H9 (cell line): ENCODE data around the gene SARNP. TPM values are rescaled to one million over a fixed set of nuclear protein-coding genes. Genes with fewer than 3 reads are reported as not detected.

Experiments used
- DNase-seq: peaks from one replicate; pipeline ENCODE4 v3.0.0-alpha.2; 2017
- H2AFZ ChIP-seq: one replicate; pipeline ENCODE4 v1.6.1; 2013; ENCODE audit warnings: mild to moderate bottlenecking, low read length, control low read depth, moderate library complexity
- H2AK5ac ChIP-seq: 2 replicates; pipeline ENCODE4 v1.6.1; 2013; ENCODE audit warnings: low read length, control low read depth, mixed read lengths; ENCODE audit not compliant: insufficient read length
- H2BK120ac ChIP-seq: one replicate; pipeline ENCODE4 v1.6.1; 2013; ENCODE audit warnings: low read depth, mild to moderate bottlenecking, low read length, control low read depth, inconsistent platforms; ENCODE audit not compliant: poor library complexity, severe bottlenecking
- H2BK12ac ChIP-seq: 2 replicates; pipeline ENCODE4 v1.6.1; 2013; ENCODE audit warnings: low read length, control low read depth, mixed read lengths, low read depth; ENCODE audit not compliant: insufficient read length
- H2BK15ac ChIP-seq: 2 replicates; pipeline ENCODE4 v1.6.1; 2013; ENCODE audit warnings: low read depth, low read length, control low read depth
- H2BK20ac ChIP-seq: one replicate; pipeline ENCODE4 v1.6.1; 2013; ENCODE audit warnings: low read depth, mild to moderate bottlenecking, low read length, control low read depth, inconsistent platforms; ENCODE audit not compliant: poor library complexity, severe bottlenecking
- H2BK5ac ChIP-seq: 2 replicates; pipeline ENCODE4 v1.6.1; 2013; ENCODE audit warnings: low read length, control low read depth, mixed read lengths; ENCODE audit not compliant: insufficient read length
- H3K14ac ChIP-seq: 2 replicates; pipeline ENCODE4 v1.6.1; 2013; ENCODE audit warnings: low read length, control low read depth; ENCODE audit not compliant: insufficient read depth
- H3K18ac ChIP-seq: 2 replicates; pipeline ENCODE4 v1.6.1; 2013; ENCODE audit warnings: low read depth, mild to moderate bottlenecking, mixed read lengths, low read length, control low read depth; ENCODE audit not compliant: insufficient read length
- H3K23ac ChIP-seq: 2 replicates; pipeline ENCODE4 v1.6.1; 2013; ENCODE audit warnings: low read length, control low read depth, mixed read lengths, low read depth; ENCODE audit not compliant: insufficient read length
- H3K23me2 ChIP-seq: 2 replicates; pipeline ENCODE4 v1.6.1; 2013; ENCODE audit warnings: low read depth, mild to moderate bottlenecking, mixed read lengths, low read length, control low read depth; ENCODE audit not compliant: insufficient read length, poor library complexity, severe bottlenecking
- H3K27ac ChIP-seq: 2 replicates; pipeline ENCODE4 v1.5.1; 2013; ENCODE audit warnings: low read length, control low read depth, mixed read lengths, low read depth; ENCODE audit not compliant: insufficient read length
- H3K27me3 ChIP-seq: 2 replicates; pipeline ENCODE4 v1.6.1; 2013; ENCODE audit warnings: low read length, control low read depth, inconsistent platforms; ENCODE audit not compliant: insufficient read depth
- H3K4ac ChIP-seq: 2 replicates; pipeline ENCODE4 v1.6.1; 2013; ENCODE audit warnings: low read depth, mild to moderate bottlenecking, control low read depth, inconsistent platforms, low read length, moderate library complexity
- H3K4me1 ChIP-seq: 2 replicates; pipeline ENCODE4 v1.6.1; 2013; ENCODE audit warnings: low read length, control low read depth, inconsistent platforms; ENCODE audit not compliant: insufficient read depth
- H3K4me2 ChIP-seq: 2 replicates; pipeline ENCODE4 v1.6.1; 2013; ENCODE audit warnings: low read length, control low read depth, mixed read lengths; ENCODE audit not compliant: insufficient read length, insufficient read depth
- H3K56ac ChIP-seq: 2 replicates; pipeline ENCODE4 v1.6.1; 2013; ENCODE audit warnings: low read depth, mild to moderate bottlenecking, mixed read lengths, low read length, control low read depth; ENCODE audit not compliant: insufficient read length
- H3K79me1 ChIP-seq: 2 replicates; pipeline ENCODE4 v1.6.1; 2013; ENCODE audit warnings: low read depth, mild to moderate bottlenecking, moderate library complexity, low read length, control low read depth, inconsistent platforms; ENCODE audit not compliant: insufficient read depth, poor library complexity, severe bottlenecking
- H3K79me2 ChIP-seq: 2 replicates; pipeline ENCODE4 v1.6.1; 2013; ENCODE audit warnings: low read length, control low read depth, inconsistent platforms; ENCODE audit not compliant: insufficient read depth
- H3K9ac ChIP-seq: 2 replicates; pipeline ENCODE4 v1.6.1; 2013; ENCODE audit warnings: low read length, control low read depth, mixed read lengths; ENCODE audit not compliant: insufficient read length; ENCODE audit errors: extremely low read depth
- H3K9me3 ChIP-seq: one replicate; pipeline ENCODE4 v1.6.1; 2013; ENCODE audit warnings: low read depth, low read length, inconsistent platforms; ENCODE audit not compliant: control insufficient read depth
- H3T11ph ChIP-seq: one replicate; pipeline ENCODE4 v1.6.1; 2013; ENCODE audit warnings: mild to moderate bottlenecking, low read length, control low read depth, inconsistent platforms
- H4K20me1 ChIP-seq: one replicate; pipeline ENCODE4 v1.6.1; 2013; ENCODE audit not compliant: control insufficient read depth, insufficient read length, insufficient read depth
- H4K5ac ChIP-seq: 2 replicates; pipeline ENCODE4 v1.6.1; 2013; ENCODE audit warnings: low read depth, mild to moderate bottlenecking, mixed read lengths, low read length, control low read depth; ENCODE audit not compliant: insufficient read length
- H4K8ac ChIP-seq: replicated peaks from 2 replicates; pipeline ENCODE4 v1.6.1; 2013; ENCODE audit warnings: low read length, control low read depth, mixed read lengths, low read depth; ENCODE audit not compliant: insufficient read length
- H4K91ac ChIP-seq: 2 replicates; pipeline ENCODE4 v1.6.1; 2013; ENCODE audit warnings: low read depth, mild to moderate bottlenecking, moderate library complexity, mixed read lengths, low read length, control low read depth; ENCODE audit not compliant: insufficient read length
- H3K27ac Mint-ChIP-seq, 3 experiments: 2 replicates in 2 of 3; 3 replicates in 1 of 3; pipeline ENCODE4 v1.8.0; 2020 to 2021; ENCODE audit warnings: mixed read lengths in 3 of 3, mild to moderate bottlenecking in 1 of 3, moderate library complexity in 1 of 3
- H3K27me3 Mint-ChIP-seq: 2 replicates; pipeline ENCODE4 v1.8.0; 2021; ENCODE audit warnings: low read depth, mild to moderate bottlenecking, moderate library complexity, mixed read lengths
- H3K36me3 Mint-ChIP-seq, 3 experiments: 2 replicates in 2 of 3; 3 replicates in 1 of 3; pipeline ENCODE4 v1.8.0; 2020 to 2021; ENCODE audit warnings: low read depth in 3 of 3, mixed read lengths in 3 of 3; ENCODE audit not compliant: insufficient read depth in 1 of 3
- H3K4me1 Mint-ChIP-seq, 2 experiments: 2 replicates each; pipeline ENCODE4 v1.8.0; 2020; ENCODE audit warnings: mixed read lengths in 2 of 2
- H3K4me3 Mint-ChIP-seq, 2 experiments: 2 replicates in 1 of 2; 3 replicates in 1 of 2; pipeline ENCODE4 v1.8.0; 2020 to 2021; ENCODE audit warnings: mild to moderate bottlenecking in 2 of 2, mixed read lengths in 2 of 2, moderate library complexity in 1 of 2
- H3K9me3 Mint-ChIP-seq, 2 experiments: 2 replicates in 1 of 2; 3 replicates in 1 of 2; pipeline ENCODE4 v1.8.0; 2020; ENCODE audit warnings: mild to moderate bottlenecking in 2 of 2, mixed read lengths in 2 of 2, moderate library complexity in 1 of 2
- WGBS: extraction: QIAGEN DNeasy Blood & Tissue Kit; methylation state at CpG from one replicate; pipeline ENCODE4 v1.1.7; 2013; ENCODE audit warnings: missing lambda C conversion rate, low lambda C conversion rate, mixed read lengths; ENCODE audit not compliant: insufficient read length; ENCODE audit errors: extremely low coverage; 5-methylcytosine and 5-hydroxymethylcytosine counted together
- total RNA-seq: library from RNA; stranded (reverse); gene quantifications from 2 replicates; pipeline ENCODE4 v1.2.1, GENCODE V29; 2021
- TF ChIP-seq, protein P1 (sequence below): fragments of 200-600 bp; sonication (generic); conservative IDR thresholded peaks from 3 replicates; pipeline ENCODE4 v1.8.0; 2021; ENCODE audit warnings: antibody characterized with exemption, mild to moderate bottlenecking

Gene SARNP
- total RNA-seq, 1 experiment from 2014 or later = 127 TPM

DNA sequence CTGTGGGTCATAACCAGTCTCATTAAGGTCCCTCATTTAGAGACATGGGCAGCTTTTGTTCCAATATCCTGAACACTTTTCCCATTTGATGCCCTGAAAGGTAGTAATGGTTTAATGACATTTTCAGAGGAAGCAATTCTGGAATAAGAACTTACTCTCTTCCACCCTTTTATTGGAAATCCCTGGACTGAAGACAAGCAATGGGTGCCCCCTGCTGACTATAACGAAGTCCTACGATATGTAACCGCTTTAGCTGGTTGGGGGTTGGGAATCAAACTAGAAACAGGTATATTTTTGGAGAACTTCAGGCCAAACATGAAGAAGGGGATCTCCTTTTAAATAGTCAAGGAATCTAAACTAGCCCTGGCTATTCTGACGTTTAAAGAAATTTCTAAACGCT, 20.5 kb downstream of the SARNP start:
- H3T11ph ChIP-seq = no peak overlapping the region
- H4K91ac ChIP-seq = no peak overlapping the region
- no peak overlapping the region for H2BK15ac ChIP-seq
- no peaks in the 10 kb centered on the region for H4K20me1 ChIP-seq
- H3K23ac ChIP-seq = no peak overlapping the region
- no peak overlapping the region for H4K8ac ChIP-seq
- H3K14ac ChIP-seq = no peak overlapping the region
- no peak overlapping the region for H3K9ac ChIP-seq
- no peak overlapping the region for H3K27ac ChIP-seq
- H2AFZ ChIP-seq = no peak overlapping the region
- H3K79me1 ChIP-seq = peaks cover 2% of the 10 kb centered on the region
- H3K23me2 ChIP-seq = no peaks in the 10 kb centered on the region
- H4K5ac ChIP-seq = no peak overlapping the region
- H3K18ac ChIP-seq = no peak overlapping the region
- no peak overlapping the region for H2BK20ac ChIP-seq
- H3K27me3 ChIP-seq = no peaks in the 10 kb centered on the region
- H3K4ac ChIP-seq = no peak overlapping the region
- Mint-ChIP-seq H3K9me3 (no peaks in the 10 kb centered on the region), H3K4me1 (peaks cover 6 to 7% of the 10 kb centered on the region in 2 experiments; a peak in 3 of 4 replicates), H3K36me3 (peaks cover 35 to 88% (median 76%) of the 10 kb centered on the region in 3 experiments), H3K27me3 (no peaks in the 10 kb centered on the region), H3K4me3 (no peak overlapping the region), H3K27ac (no peak overlapping the region; a peak in 1 of 7 replicates)
- WGBS = no CpG with 5 or more reads among the region's 5 CpGs
- no peaks in the 10 kb centered on the region for H3K4me1 ChIP-seq
- H3K4me2 ChIP-seq = no peak overlapping the region
- H3K9me3 ChIP-seq = no peaks in the 10 kb centered on the region
- no peak overlapping the region for H3K56ac ChIP-seq
- no peak overlapping the region for H2BK5ac ChIP-seq
- H2BK12ac ChIP-seq = no peak overlapping the region
- no peak overlapping the region for H2AK5ac ChIP-seq
- DNase-seq = no peak
- H2BK120ac ChIP-seq = no peak overlapping the region
- TF ChIP-seq, protein P1, sequence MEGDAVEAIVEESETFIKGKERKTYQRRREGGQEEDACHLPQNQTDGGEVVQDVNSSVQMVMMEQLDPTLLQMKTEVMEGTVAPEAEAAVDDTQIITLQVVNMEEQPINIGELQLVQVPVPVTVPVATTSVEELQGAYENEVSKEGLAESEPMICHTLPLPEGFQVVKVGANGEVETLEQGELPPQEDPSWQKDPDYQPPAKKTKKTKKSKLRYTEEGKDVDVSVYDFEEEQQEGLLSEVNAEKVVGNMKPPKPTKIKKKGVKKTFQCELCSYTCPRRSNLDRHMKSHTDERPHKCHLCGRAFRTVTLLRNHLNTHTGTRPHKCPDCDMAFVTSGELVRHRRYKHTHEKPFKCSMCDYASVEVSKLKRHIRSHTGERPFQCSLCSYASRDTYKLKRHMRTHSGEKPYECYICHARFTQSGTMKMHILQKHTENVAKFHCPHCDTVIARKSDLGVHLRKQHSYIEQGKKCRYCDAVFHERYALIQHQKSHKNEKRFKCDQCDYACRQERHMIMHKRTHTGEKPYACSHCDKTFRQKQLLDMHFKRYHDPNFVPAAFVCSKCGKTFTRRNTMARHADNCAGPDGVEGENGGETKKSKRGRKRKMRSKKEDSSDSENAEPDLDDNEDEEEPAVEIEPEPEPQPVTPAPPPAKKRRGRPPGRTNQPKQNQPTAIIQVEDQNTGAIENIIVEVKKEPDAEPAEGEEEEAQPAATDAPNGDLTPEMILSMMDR = peak; percentile 64
- H3K79me2 ChIP-seq = no peaks in the 10 kb centered on the region
